Measurements from ENCODE around the gene ELP4.

ELP4 gene

DNA sequence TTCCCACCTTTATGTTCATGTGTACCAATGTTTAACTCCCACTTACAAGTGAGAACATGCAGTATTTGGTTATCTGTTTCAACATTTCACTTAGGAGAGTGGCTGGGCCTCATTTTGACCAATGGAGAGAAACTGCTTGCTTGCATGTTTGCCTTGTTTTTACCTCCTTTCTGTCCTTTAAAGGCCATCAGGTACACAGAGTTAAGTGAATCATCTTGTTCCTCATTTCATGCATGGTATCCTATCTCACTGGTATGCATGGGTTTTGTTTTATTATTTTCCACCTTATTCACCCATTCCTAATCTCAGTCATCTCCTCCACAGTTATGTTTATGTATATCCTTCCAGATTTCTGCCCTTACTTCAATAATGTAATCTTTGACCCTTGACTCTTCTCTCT, 101.0 kb downstream of the ELP4 start:
- Histone ChIP-seq H3K36me3 (ENCODE audit: insufficient read depth, low read depth, low read length) (no peaks in the 10 kb centered on the region), H3K4me1 (ENCODE audit: insufficient read depth, low read length) (peaks cover 9% of the 10 kb centered on the region; the same call in 1 of the 2 replicates), H3K9me3 (ENCODE audit: insufficient read depth, low read depth, low read length) (no peaks in the 10 kb centered on the region), H3K4me3 (ENCODE audit: low read length) (no peak overlapping the region), H3K9ac (ENCODE audit: low read depth, low read length) (no peak overlapping the region), H3K27me3 (ENCODE audit: insufficient read depth, low read length) (no peaks in the 10 kb centered on the region), H3K27ac (ENCODE audit: low read length) (no peak overlapping the region)

DNA sequence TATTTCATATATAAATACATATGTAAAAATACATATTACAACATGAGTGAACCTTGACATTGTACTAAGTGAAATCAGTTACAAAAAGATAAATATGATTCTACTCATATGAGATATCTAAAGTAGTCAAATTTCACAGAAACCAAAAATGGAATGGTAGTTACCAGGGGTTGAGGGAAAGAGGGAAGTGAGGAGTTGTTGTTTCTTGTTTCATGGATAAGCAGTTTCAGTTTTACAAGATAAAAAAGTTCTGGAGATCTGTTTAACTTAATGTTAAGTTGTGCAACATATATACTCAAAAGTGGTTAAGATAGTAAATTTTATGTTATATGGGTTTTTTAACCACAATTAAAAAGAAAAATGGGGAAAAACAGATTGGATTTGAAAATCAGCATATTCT, 107.7 kb downstream of the ELP4 start:
- H3K27ac ChIP-seq (ENCODE audit: low read length): no peak overlapping the region

DNA sequence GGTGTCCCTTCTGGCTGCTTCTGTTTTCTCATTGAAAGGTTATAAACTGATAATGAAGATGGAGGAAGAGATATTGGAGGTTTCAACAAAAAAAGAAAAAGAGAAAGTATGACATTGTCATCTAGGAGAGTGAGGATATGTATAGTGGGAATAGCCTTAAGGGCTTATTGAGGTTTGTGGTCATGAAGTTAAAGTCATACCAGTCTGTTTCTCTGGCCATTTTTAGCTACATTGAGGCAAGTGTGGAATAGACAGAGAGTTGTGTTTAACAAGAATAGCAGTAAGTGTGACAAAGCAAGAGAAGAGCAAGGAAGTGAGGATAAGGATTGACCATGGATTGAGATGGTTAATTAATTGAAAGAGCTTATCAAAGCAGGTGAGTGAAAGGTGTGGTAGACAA, 110.4 kb downstream of the ELP4 start:
- Histone ChIP-seq H3K27ac (ENCODE audit: low read length) (no peak overlapping the region), H3K9ac (ENCODE audit: low read depth, low read length) (no peak overlapping the region), H3K4me1 (ENCODE audit: insufficient read depth, low read length) (no peaks in the 10 kb centered on the region), H3K27me3 (ENCODE audit: insufficient read depth, low read length) (no peaks in the 10 kb centered on the region), H3K36me3 (ENCODE audit: insufficient read depth, low read depth, low read length) (no peaks in the 10 kb centered on the region), H3K4me3 (ENCODE audit: low read length) (no peak overlapping the region), H3K9me3 (ENCODE audit: insufficient read depth, low read depth, low read length) (no peaks in the 10 kb centered on the region)

More for the DNA sequence above, 107.7 kb downstream of the ELP4 start:
- Histone ChIP-seq H3K4me1 (ENCODE audit: insufficient read depth, low read length) (peaks cover 6% of the 10 kb centered on the region; the same call in 1 of the 2 replicates), H3K9me3 (ENCODE audit: insufficient read depth, low read depth, low read length) (no peaks in the 10 kb centered on the region), H3K27me3 (ENCODE audit: insufficient read depth, low read length) (no peaks in the 10 kb centered on the region), H3K4me3 (ENCODE audit: low read length) (no peak overlapping the region), H3K9ac (ENCODE audit: low read depth, low read length) (no peak overlapping the region), H3K36me3 (ENCODE audit: insufficient read depth, low read depth, low read length) (no peaks in the 10 kb centered on the region)

- Histone ChIP-seq H3K27me3 (ENCODE audit: insufficient read depth, low read length) (no peaks in the 10 kb centered on the region), H3K9me3 (ENCODE audit: insufficient read depth, low read depth, low read length) (no peaks in the 10 kb centered on the region), H3K36me3 (ENCODE audit: insufficient read depth, low read depth, low read length) (no peaks in the 10 kb centered on the region), H3K4me3 (ENCODE audit: low read length) (no peak overlapping the region), H3K27ac (ENCODE audit: low read length) (no peak overlapping the region), H3K4me1 (ENCODE audit: insufficient read depth, low read length) (no peaks in the 10 kb centered on the region), H3K9ac (ENCODE audit: low read depth, low read length) (no peak overlapping the region)
These were observed 110.9 kb downstream of the ELP4 start for GRCh38 chr11:31620434-31620833.

- no peaks in the 10 kb centered on the region for H3K36me3 ChIP-seq (ENCODE audit: insufficient read depth, low read depth, low read length)
- H3K9ac ChIP-seq (ENCODE audit: low read depth, low read length): no peak overlapping the region
- H3K4me1 ChIP-seq (ENCODE audit: insufficient read depth, low read length): no peaks in the 10 kb centered on the region
- no peaks in the 10 kb centered on the region for H3K9me3 ChIP-seq (ENCODE audit: insufficient read depth, low read depth, low read length)
- no peak overlapping the region for H3K27ac ChIP-seq (ENCODE audit: low read length)
- H3K4me3 ChIP-seq (ENCODE audit: low read length): no peak overlapping the region
- H3K27me3 ChIP-seq (ENCODE audit: insufficient read depth, low read length): no peaks in the 10 kb centered on the region
These were observed 116.3 kb downstream of the ELP4 start for GRCh38 chr11:31625868-31626267.

- Histone ChIP-seq H3K9ac (ENCODE audit: low read depth, low read length) (no peak overlapping the region), H3K36me3 (ENCODE audit: insufficient read depth, low read depth, low read length) (no peaks in the 10 kb centered on the region), H3K4me1 (ENCODE audit: insufficient read depth, low read length) (no peaks in the 10 kb centered on the region), H3K9me3 (ENCODE audit: insufficient read depth, low read depth, low read length) (no peaks in the 10 kb centered on the region), H3K27ac (ENCODE audit: low read length) (no peak overlapping the region), H3K4me3 (ENCODE audit: low read length) (no peak overlapping the region), H3K27me3 (ENCODE audit: insufficient read depth, low read length) (no peaks in the 10 kb centered on the region)
These were observed 118.5 kb downstream of the ELP4 start for GRCh38 chr11:31628111-31628510.

GRCh38 chr11:31636983-31637382, 127.4 kb downstream of the ELP4 start:
- H3K27ac ChIP-seq (ENCODE audit: low read length): no peak overlapping the region
- no peaks in the 10 kb centered on the region for H3K9me3 ChIP-seq (ENCODE audit: insufficient read depth, low read depth, low read length)
- no peaks in the 10 kb centered on the region for H3K4me1 ChIP-seq (ENCODE audit: insufficient read depth, low read length)
- no peaks in the 10 kb centered on the region for H3K27me3 ChIP-seq (ENCODE audit: insufficient read depth, low read length)
- no peaks in the 10 kb centered on the region for H3K36me3 ChIP-seq (ENCODE audit: insufficient read depth, low read depth, low read length)
- no peak overlapping the region for H3K4me3 ChIP-seq (ENCODE audit: low read length)
- H3K9ac ChIP-seq (ENCODE audit: low read depth, low read length): no peak overlapping the region

DNA sequence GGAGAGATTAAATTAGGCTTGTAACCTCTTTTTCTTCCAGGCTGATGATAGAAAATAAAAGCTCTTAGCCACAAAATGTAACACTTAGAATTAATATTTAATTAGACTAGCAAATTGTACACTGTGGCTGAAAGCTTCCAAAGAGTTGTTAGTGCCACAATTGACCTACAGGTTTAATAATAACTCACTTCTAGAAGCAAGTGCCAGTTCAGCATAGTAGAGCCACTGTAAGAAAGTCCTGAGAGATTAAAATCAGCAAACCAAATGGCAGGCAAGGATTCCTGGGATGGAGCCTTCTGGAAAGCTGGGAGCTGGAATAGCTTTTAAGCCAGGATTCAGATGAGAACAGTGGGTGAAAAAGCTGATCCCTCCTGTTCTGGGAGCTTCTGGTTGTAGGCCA, 131.0 kb downstream of the ELP4 start:
- Histone ChIP-seq H3K9ac (ENCODE audit: low read depth, low read length) (no peak overlapping the region), H3K27ac (ENCODE audit: low read length) (no peak overlapping the region), H3K36me3 (ENCODE audit: insufficient read depth, low read depth, low read length) (no peaks in the 10 kb centered on the region), H3K4me1 (ENCODE audit: insufficient read depth, low read length) (no peaks in the 10 kb centered on the region), H3K9me3 (ENCODE audit: insufficient read depth, low read depth, low read length) (no peaks in the 10 kb centered on the region), H3K4me3 (ENCODE audit: low read length) (no peak overlapping the region), H3K27me3 (ENCODE audit: insufficient read depth, low read length) (no peaks in the 10 kb centered on the region)

GRCh38 chr11:31641477-31642062, 132.0 kb downstream of the ELP4 start:
- Histone ChIP-seq H3K4me3 (ENCODE audit: low read length) (no peak overlapping the region), H3K9ac (ENCODE audit: low read depth, low read length) (no peak overlapping the region), H3K27me3 (ENCODE audit: insufficient read depth, low read length) (no peaks in the 10 kb centered on the region), H3K4me1 (ENCODE audit: insufficient read depth, low read length) (no peaks in the 10 kb centered on the region), H3K36me3 (ENCODE audit: insufficient read depth, low read depth, low read length) (no peaks in the 10 kb centered on the region), H3K9me3 (ENCODE audit: insufficient read depth, low read depth, low read length) (no peaks in the 10 kb centered on the region), H3K27ac (ENCODE audit: low read length) (no peak overlapping the region)

DNA sequence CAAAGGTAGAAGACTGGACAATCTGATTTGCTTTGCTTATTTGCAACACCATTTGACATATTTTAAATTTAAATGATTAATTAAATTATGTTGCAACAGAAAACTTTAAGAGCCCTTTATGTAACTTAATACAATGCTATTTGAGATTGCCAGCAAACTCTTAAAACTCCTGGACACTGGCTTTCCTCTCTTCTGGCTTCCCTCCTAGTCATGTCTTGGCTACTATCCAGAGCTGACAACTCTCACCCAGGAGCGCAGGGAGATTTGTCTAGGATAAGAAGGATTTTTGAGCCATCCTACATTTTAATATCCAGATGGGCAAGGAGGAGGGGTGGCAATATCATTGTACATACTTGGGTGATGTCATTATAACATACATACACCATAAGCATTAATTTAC, 134.3 kb downstream of the ELP4 start:
- Histone ChIP-seq H3K9me3 (ENCODE audit: insufficient read depth, low read depth, low read length) (no peaks in the 10 kb centered on the region), H3K4me3 (ENCODE audit: low read length) (no peak overlapping the region), H3K36me3 (ENCODE audit: insufficient read depth, low read depth, low read length) (no peaks in the 10 kb centered on the region), H3K4me1 (ENCODE audit: insufficient read depth, low read length) (no peaks in the 10 kb centered on the region), H3K27ac (ENCODE audit: low read length) (no peak overlapping the region), H3K9ac (ENCODE audit: low read depth, low read length) (no peak overlapping the region), H3K27me3 (ENCODE audit: insufficient read depth, low read length) (no peaks in the 10 kb centered on the region)

GRCh38 chr11:31645747-31646146, 136.2 kb downstream of the ELP4 start:
- no peaks in the 10 kb centered on the region for H3K9me3 ChIP-seq (ENCODE audit: insufficient read depth, low read depth, low read length)
- no peak overlapping the region for H3K4me3 ChIP-seq (ENCODE audit: low read length)
- no peaks in the 10 kb centered on the region for H3K36me3 ChIP-seq (ENCODE audit: insufficient read depth, low read depth, low read length)
- H3K4me1 ChIP-seq (ENCODE audit: insufficient read depth, low read length): peaks cover 15% of the 10 kb centered on the region
- H3K27me3 ChIP-seq (ENCODE audit: insufficient read depth, low read length): no peaks in the 10 kb centered on the region
- no peak overlapping the region for H3K27ac ChIP-seq (ENCODE audit: low read length)
- no peak overlapping the region for H3K9ac ChIP-seq (ENCODE audit: low read depth, low read length)

GRCh38 chr11:31646216-31646615, 136.6 kb downstream of the ELP4 start:
- H3K4me3 ChIP-seq (ENCODE audit: low read length): no peak overlapping the region
- no peak overlapping the region for H3K27ac ChIP-seq (ENCODE audit: low read length)
- H3K9me3 ChIP-seq (ENCODE audit: insufficient read depth, low read depth, low read length): no peaks in the 10 kb centered on the region
- no peak overlapping the region for H3K9ac ChIP-seq (ENCODE audit: low read depth, low read length)
- H3K27me3 ChIP-seq (ENCODE audit: insufficient read depth, low read length): no peaks in the 10 kb centered on the region
- H3K4me1 ChIP-seq (ENCODE audit: insufficient read depth, low read length): peaks cover 20% of the 10 kb centered on the region
- no peaks in the 10 kb centered on the region for H3K36me3 ChIP-seq (ENCODE audit: insufficient read depth, low read depth, low read length)
